CD14-positive monocyte (primary cell): ENCODE measurements around the gene C16orf74. TPM values are rescaled to one million over a fixed set of nuclear protein-coding genes. Genes with fewer than 3 reads are reported as not detected.
A peak's percentile ranks its signal among the peaks of the same experiment; 100 is the strongest.

Source experiments
- DNase-seq, 3 donors: peaks; one replicate each; pipeline ENCODE4 v3.0.0-alpha.2; 2011 to 2022
- H2AFZ ChIP-seq: 2 replicates; pipeline ENCODE4 v1.6.0; 2012; ENCODE audit warnings: mild to moderate bottlenecking, low read depth, low read length, inconsistent platforms; ENCODE audit not compliant: insufficient read depth, poor library complexity, severe bottlenecking
- H3K27ac ChIP-seq, 2 donors: 1 replicate in 1 of 2; 2 replicates in 1 of 2; pipeline ENCODE4 v1.5.1; 2012 to 2013; ENCODE audit warnings: low read length in 2 of 2, control low read depth in 1 of 2, inconsistent platforms in 1 of 2, low read depth in 1 of 2, mild to moderate bottlenecking in 1 of 2
- H3K27me3 ChIP-seq, 2 donors: one replicate each; pipeline versions ENCODE4 v1.6.0 to v1.6.1; 2011 to 2013; ENCODE audit warnings: low read length in 2 of 2; ENCODE audit not compliant: control insufficient read depth in 2 of 2, insufficient read depth in 2 of 2
- H3K36me3 ChIP-seq, 2 donors: replicated peaks in 1 of 2; 1 replicate in 1 of 2; 2 replicates in 1 of 2; pipeline versions ENCODE4 v1.5.1 to v1.6.1; 2012 to 2013; ENCODE audit warnings: low read length in 2 of 2, control low read depth in 1 of 2, inconsistent platforms in 1 of 2, mild to moderate bottlenecking in 1 of 2; ENCODE audit not compliant: insufficient read depth in 2 of 2, control insufficient read depth in 1 of 2
- H3K4me1 ChIP-seq, 2 donors: 1 replicate in 1 of 2; 2 replicates in 1 of 2; pipeline versions ENCODE4 v1.5.1 to v1.6.1; 2012 to 2013; ENCODE audit warnings: low read length in 2 of 2, control low read depth in 1 of 2, inconsistent platforms in 1 of 2, mild to moderate bottlenecking in 1 of 2, moderate library complexity in 1 of 2; ENCODE audit not compliant: insufficient read depth in 2 of 2, control insufficient read depth in 1 of 2
- H3K4me2 ChIP-seq: replicated peaks from 2 replicates; pipeline ENCODE3; 2012; ENCODE audit warnings: low read length, moderate library complexity, mild to moderate bottlenecking; ENCODE audit not compliant: poor library complexity, severe bottlenecking; ENCODE audit errors: extremely low read depth
- H3K4me3 ChIP-seq, 3 experiments: fragments of 200-600 bp in 1 of 3; sonication (generic) in 1 of 3; replicated peaks in 1 of 3; 1 replicate in 2 of 3; 2 replicates in 1 of 3; pipeline ENCODE4 v1.5.1; 2011 to 2013; ENCODE audit warnings: low read length in 3 of 3, mild to moderate bottlenecking in 3 of 3, control low read depth in 2 of 3, low read depth in 2 of 3, inconsistent platforms in 1 of 3, moderate library complexity in 1 of 3
- H3K79me2 ChIP-seq: 2 replicates; pipeline ENCODE4 v1.6.0; 2012; ENCODE audit warnings: mild to moderate bottlenecking, control low read depth, inconsistent platforms, low read length, moderate library complexity; ENCODE audit not compliant: insufficient read depth
- H3K9ac ChIP-seq: 2 replicates; pipeline ENCODE4 v1.6.0; 2017; ENCODE audit warnings: low read length, mild to moderate bottlenecking; ENCODE audit not compliant: insufficient read depth, poor library complexity, severe bottlenecking
- H3K9me3 ChIP-seq, 2 donors: replicated peaks in 1 of 2; 1 replicate in 1 of 2; 2 replicates in 1 of 2; pipeline versions ENCODE4 v1.5.1 to v1.6.1; 2012 to 2013; ENCODE audit warnings: low read length in 2 of 2, control low read depth in 1 of 2; ENCODE audit not compliant: control insufficient read depth in 1 of 2, insufficient read depth in 1 of 2
- H4K20me1 ChIP-seq: 2 replicates; pipeline ENCODE4 v1.6.0; 2012; ENCODE audit warnings: mild to moderate bottlenecking, low read length, control low read depth, moderate library complexity; ENCODE audit not compliant: insufficient read depth
- H3K27ac Mint-ChIP-seq, 7 donors: one replicate each; pipeline ENCODE4 v1.8.0; 2020; ENCODE audit warnings: mild to moderate bottlenecking in 7 of 7, mixed read lengths in 7 of 7, moderate library complexity in 6 of 7, inconsistent platforms in 2 of 7
- H3K27me3 Mint-ChIP-seq, 3 donors: one replicate each; pipeline ENCODE4 v1.8.0; 2021 to 2022; ENCODE audit warnings: low read depth in 3 of 3, mild to moderate bottlenecking in 3 of 3, mixed read lengths in 3 of 3, moderate library complexity in 3 of 3, inconsistent platforms in 1 of 3
- H3K36me3 Mint-ChIP-seq, 2 donors: one replicate each; pipeline ENCODE4 v1.8.0; 2020; ENCODE audit warnings: mixed read lengths in 2 of 2, inconsistent platforms in 1 of 2, mild to moderate bottlenecking in 1 of 2
- H3K4me1 Mint-ChIP-seq: one replicate; pipeline ENCODE4 v1.8.0; 2020; ENCODE audit warnings: mild to moderate bottlenecking, mixed read lengths
- H3K4me3 Mint-ChIP-seq, 2 donors: one replicate each; pipeline ENCODE4 v1.8.0; 2020; ENCODE audit warnings: mild to moderate bottlenecking in 2 of 2, mixed read lengths in 2 of 2, moderate library complexity in 1 of 2
- H3K9me3 Mint-ChIP-seq, 7 donors: one replicate each; pipeline ENCODE4 v1.8.0; 2020 to 2022; ENCODE audit warnings: mixed read lengths in 7 of 7, mild to moderate bottlenecking in 6 of 7, moderate library complexity in 6 of 7, inconsistent platforms in 2 of 7
- CTCF ChIP-seq: fragments of 200-600 bp; IDR thresholded peaks from one replicate; pipeline ENCODE4 v1.8.0; 2022; ENCODE audit warnings: antibody characterized with exemption, mild to moderate bottlenecking
- WGBS: methylation state at CpG from one replicate; pipeline ENCODE4 v1.1.5; 2013; ENCODE audit warnings: missing lambda C conversion rate; ENCODE audit not compliant: insufficient coverage; 5-methylcytosine and 5-hydroxymethylcytosine counted together
- intact Hi-C, 2 donors: fragments of 100-400 bp; cut with micrococcal nuclease; formaldehyde crosslinking; loops; one replicate each; pipeline versions ENCODE4 v1.15.0 to v1.15.1; 2023
- polyA plus RNA-seq, 3 donors: library from polyadenylated mRNA; depleted of rRNA in 1 of 3; unstranded in 2 of 3; stranded (reverse) in 1 of 3; fragments of 300-500 nt in 2 of 3; fragments of >200 nt in 1 of 3; fragmentation: Illumina TruSeq in 2 of 3; gene quantifications; 1 replicate in 2 of 3; 2 replicates in 1 of 3; pipeline ENCODE4 v1.2.3, GENCODE V29; 2012 to 2021

C16orf74 gene
- polyA plus RNA-seq, 3 donors = 11.3 to 26.6 (median 24.1) TPM

GRCh38 chr16:85711982-85712587 lies 38.8 kb downstream of the C16orf74 start:
- intact Hi-C loops = loop anchor here in 1 of 2 donors (10.0 kb wide), 1 partner anchor 417 kb away; no protein-coding TSS in a partner anchor
- WGBS = 97% methylated on average over 3 of the region's 6 CpGs
- H3K27ac Mint-ChIP-seq = no peak overlapping the region

GRCh38 chr16:85710732-85711131 lies 40.2 kb downstream of the C16orf74 start:
- H4K20me1 ChIP-seq = no peaks in the 10 kb centered on the region
- DNase-seq = no peak
- TF ChIP-seq CTCF = no peak
- no peak overlapping the region for H3K4me2 ChIP-seq
- peaks cover 0 to under 1% of the 10 kb centered on the region in 2 donors for H3K4me1 ChIP-seq
- H3K79me2 ChIP-seq = no peaks in the 10 kb centered on the region
- 93% methylated on average over 2 of the region's 9 CpGs for WGBS
- no peak overlapping the region for H3K27ac ChIP-seq
- Mint-ChIP-seq H3K36me3 (peaks cover 31 to 69% of the 10 kb centered on the region in 2 donors), H3K27ac (peak overlapping the region in 1 of 7 donors; percentile 65), H3K9me3 (peaks cover 12 to 19% (median 15%) of the 10 kb centered on the region in 7 donors), H3K4me1 (peaks cover 3% of the 10 kb centered on the region), H3K4me3 (no peak overlapping the region), H3K27me3 (peaks cover 0 to 3% (median 1%) of the 10 kb centered on the region in 3 donors)
- peaks cover 13 to 58% of the 10 kb centered on the region in 2 donors for H3K36me3 ChIP-seq
- H3K9me3 ChIP-seq = peaks cover 11 to 15% of the 10 kb centered on the region in 2 donors
- H3K4me3 ChIP-seq = no peak overlapping the region
- H2AFZ ChIP-seq = no peak overlapping the region
- H3K9ac ChIP-seq = no peak overlapping the region
- intact Hi-C loops = loop anchor here in 1 of 2 donors (10.0 kb wide), 1 partner anchor 416 kb away; no protein-coding TSS in a partner anchor
- no peaks in the 10 kb centered on the region for H3K27me3 ChIP-seq

More at GRCh38 chr16:85711982-85712587, 38.8 kb downstream of the C16orf74 start:
- H3K36me3 ChIP-seq = peaks cover 13 to 52% of the 10 kb centered on the region in 2 donors
- Mint-ChIP-seq H3K4me3 (no peak overlapping the region), H3K9me3 (peaks cover 12 to 19% (median 15%) of the 10 kb centered on the region in 7 donors), H3K4me1 (peaks cover 10% of the 10 kb centered on the region), H3K36me3 (peaks cover 26 to 58% of the 10 kb centered on the region in 2 donors), H3K27me3 (peaks cover 0 to 12% (median 7%) of the 10 kb centered on the region in 3 donors)
- TF ChIP-seq CTCF = no peak
- peaks cover 11 to 15% of the 10 kb centered on the region in 2 donors for H3K9me3 ChIP-seq
- DNase-seq = no peak
- H4K20me1 ChIP-seq = peaks cover 2% of the 10 kb centered on the region
- H3K4me1 ChIP-seq = peaks cover 7 to 14% of the 10 kb centered on the region in 2 donors
- H3K27me3 ChIP-seq = no peaks in the 10 kb centered on the region
- H3K4me2 ChIP-seq = no peak overlapping the region
- H3K9ac ChIP-seq = no peak overlapping the region
- H3K27ac ChIP-seq = no peak overlapping the region
- H3K79me2 ChIP-seq = no peaks in the 10 kb centered on the region
- no peak overlapping the region for H2AFZ ChIP-seq
- no peak overlapping the region for H3K4me3 ChIP-seq
